HG03442 (cell line): Measurements from ENCODE around the gene COPRS.
A peak's percentile ranks its signal among the peaks of the same experiment; 100 is the strongest.

Experiments
- ATAC-seq: cut with Tn5 transposase; IDR thresholded peaks from one replicate; pipeline ENCODE4 v1.9.1; 2021; ENCODE audit warnings: mild to moderate bottlenecking, moderate library complexity; ENCODE audit not compliant: unreplicated experiment

The COPRS gene

GRCh38 chr17:31858642-31859486, at the start of gene COPRS:
Gene COPRS, minus strand, starts transcription at chr17:31859244. Its CDS starts 45 bp downstream, at chr17:31859199.
- peak; percentile 80 for ATAC-seq

- ATAC-seq, result no peak
Observed at GRCh38 chr17:31908386-31908785, 49.3 kb upstream of the COPRS start.

- ATAC-seq, result no peak
Observed at GRCh38 chr17:31907342-31907962, 48.4 kb upstream of the COPRS start.

- ATAC-seq, result no peak
Observed at GRCh38 chr17:31903401-31903800, 44.4 kb upstream of the COPRS start.

GRCh38 chr17:31902693-31903092, 43.6 kb upstream of the COPRS start:
- ATAC-seq, result no peak

- ATAC-seq, result no peak
Observed at GRCh38 chr17:31900877-31901276, 41.8 kb upstream of the COPRS start.

GRCh38 chr17:31888124-31888523, 29.1 kb upstream of the COPRS start:
- no peak for ATAC-seq

GRCh38 chr17:31882571-31882970, 23.5 kb upstream of the COPRS start:
- no peak for ATAC-seq

GRCh38 chr17:31880311-31880710, 21.3 kb upstream of the COPRS start:
- no peak for ATAC-seq

- no peak for ATAC-seq
Observed at GRCh38 chr17:31878703-31879073, 19.6 kb upstream of the COPRS start.

GRCh38 chr17:31877911-31878702, 19.1 kb upstream of the COPRS start:
- no peak for ATAC-seq

- ATAC-seq, result no peak
Observed at GRCh38 chr17:31877341-31877740, 18.3 kb upstream of the COPRS start.

GRCh38 chr17:31875081-31875480, 16.0 kb upstream of the COPRS start:
- ATAC-seq, result no peak

GRCh38 chr17:31869797-31870568, 10.9 kb upstream of the COPRS start:
- ATAC-seq, result no peak

GRCh38 chr17:31869031-31869430, 10.0 kb upstream of the COPRS start:
- no peak for ATAC-seq

GRCh38 chr17:31859487-31860008, 504 bp upstream of the COPRS start:
- ATAC-seq, result no peak

- ATAC-seq, result peak; percentile 11
Observed at GRCh38 chr17:31857920-31858641, 963 bp downstream of the COPRS start.

GRCh38 chr17:31856750-31857149, 2.3 kb downstream of the COPRS start:
- ATAC-seq, result no peak

- ATAC-seq, result no peak
Observed at GRCh38 chr17:31854672-31855071, 4.4 kb downstream of the COPRS start.

GRCh38 chr17:31853911-31854470, 5.1 kb downstream of the COPRS start:
- ATAC-seq, result no peak
